ENCODE measurements around the gene SOX9. TPM values are rescaled to one million over a fixed set of nuclear protein-coding genes. Genes with fewer than 3 reads are reported as not detected.
"Not testable (repeated sequence)": the region's sequence is repeated elsewhere in the genome, so short reads cannot be mapped to it uniquely, and the experiment has no call there.

Gene SOX9
- total RNA-seq, 1 experiment from 2014 or later, result 31.1 TPM

DNA sequence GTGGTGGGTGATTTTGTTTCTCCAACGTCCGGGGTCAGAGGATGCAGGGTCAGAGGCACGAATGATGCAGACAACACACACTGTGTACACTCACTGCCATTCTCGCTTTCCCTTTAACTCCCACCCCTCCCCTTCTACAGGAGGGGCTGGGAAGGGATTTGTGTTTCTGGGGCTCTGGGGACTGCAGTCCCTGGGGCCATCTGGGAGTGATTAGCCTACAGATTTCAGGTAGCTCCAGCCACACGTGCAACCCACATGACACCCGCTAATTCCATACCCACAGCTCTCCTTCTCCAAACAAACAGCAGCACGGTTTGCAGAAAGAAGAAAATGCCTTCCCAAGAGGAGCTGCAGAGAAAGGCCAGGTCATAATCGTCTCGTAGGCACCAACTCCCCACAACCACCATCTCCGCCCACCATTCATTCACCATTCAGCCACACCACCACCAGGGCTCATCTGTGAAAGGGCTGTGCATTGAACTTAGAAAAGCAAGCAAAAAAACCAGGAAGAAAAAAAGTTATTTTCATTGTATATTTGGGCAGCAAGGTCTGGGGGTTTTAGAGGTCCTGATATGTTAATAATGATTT, 9.4 kb upstream of the SOX9 start:
- no peak overlapping the region for H3K4me3 ChIP-seq (ENCODE audit: low read depth, low read length, poor library complexity, severe bottlenecking)
- no peaks in the 10 kb centered on the region for H3K4me1 ChIP-seq (ENCODE audit: insufficient read depth, low read length, poor library complexity, severe bottlenecking)
- intact Hi-C loops (cut with micrococcal nuclease; ENCODE audit: unreplicated experiment), result no loop called here
- no TSS peak for BruUV-seq (replicated peaks)
- H3K27ac ChIP-seq (ENCODE audit: low read depth, low read length, poor library complexity, severe bottlenecking), result no peak overlapping the region
- no peaks in the 10 kb centered on the region for H3K9me3 ChIP-seq (ENCODE audit: low read depth, low read length, poor library complexity, severe bottlenecking)
- ChIA-PET POLR2A (ENCODE audit: low non-redundant PET) (no interaction called here), CTCF (no interaction called here)
- no peaks in the 10 kb centered on the region for H3K36me3 ChIP-seq (ENCODE audit: insufficient read depth, low read length, poor library complexity, severe bottlenecking)
- TF ChIP-seq, protein P1, sequence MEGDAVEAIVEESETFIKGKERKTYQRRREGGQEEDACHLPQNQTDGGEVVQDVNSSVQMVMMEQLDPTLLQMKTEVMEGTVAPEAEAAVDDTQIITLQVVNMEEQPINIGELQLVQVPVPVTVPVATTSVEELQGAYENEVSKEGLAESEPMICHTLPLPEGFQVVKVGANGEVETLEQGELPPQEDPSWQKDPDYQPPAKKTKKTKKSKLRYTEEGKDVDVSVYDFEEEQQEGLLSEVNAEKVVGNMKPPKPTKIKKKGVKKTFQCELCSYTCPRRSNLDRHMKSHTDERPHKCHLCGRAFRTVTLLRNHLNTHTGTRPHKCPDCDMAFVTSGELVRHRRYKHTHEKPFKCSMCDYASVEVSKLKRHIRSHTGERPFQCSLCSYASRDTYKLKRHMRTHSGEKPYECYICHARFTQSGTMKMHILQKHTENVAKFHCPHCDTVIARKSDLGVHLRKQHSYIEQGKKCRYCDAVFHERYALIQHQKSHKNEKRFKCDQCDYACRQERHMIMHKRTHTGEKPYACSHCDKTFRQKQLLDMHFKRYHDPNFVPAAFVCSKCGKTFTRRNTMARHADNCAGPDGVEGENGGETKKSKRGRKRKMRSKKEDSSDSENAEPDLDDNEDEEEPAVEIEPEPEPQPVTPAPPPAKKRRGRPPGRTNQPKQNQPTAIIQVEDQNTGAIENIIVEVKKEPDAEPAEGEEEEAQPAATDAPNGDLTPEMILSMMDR (conservative IDR thresholded peaks at IDR 0.05; ENCODE audit: low read depth, low read length), result no peak
- no peak for TF ChIP-seq EZH2 (IDR thresholded peaks at IDR 0.05; ENCODE audit: borderline replicate concordance, low read depth, low read length, poor library complexity, severe bottlenecking)
- no peak for DNase-seq (ENCODE audit: low spot score)
- H3K27me3 ChIP-seq (replicated peaks; ENCODE audit: insufficient read depth, low read depth, low read length, poor library complexity), result no peaks in the 10 kb centered on the region

DNA sequence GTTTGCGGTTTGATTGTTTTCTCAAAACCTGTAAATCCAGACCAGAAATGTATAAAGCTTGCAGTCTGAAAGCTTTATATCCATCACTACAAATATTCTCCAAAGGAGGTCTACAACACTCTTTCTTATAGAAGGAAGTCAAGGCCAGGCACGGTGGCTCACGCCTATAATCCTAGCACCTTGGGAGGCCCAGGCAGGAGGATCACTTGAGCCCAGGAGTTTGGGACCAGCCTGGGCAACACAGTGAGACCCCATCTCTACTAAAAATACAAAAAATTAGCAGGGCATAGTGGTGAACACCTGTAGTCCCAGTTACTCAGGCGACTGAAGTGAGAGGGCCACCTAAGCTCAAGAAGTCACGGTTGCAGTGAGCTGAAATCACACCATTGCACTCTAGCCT, 8.9 kb upstream of the SOX9 start:
- H3K27me3 ChIP-seq (replicated peaks; ENCODE audit: insufficient read depth, low read depth, low read length, poor library complexity); DNase-seq (ENCODE audit: low spot score); H3K9me3 ChIP-seq (ENCODE audit: low read depth, low read length, poor library complexity, severe bottlenecking); BruUV-seq (replicated peaks); H3K27ac ChIP-seq (ENCODE audit: low read depth, low read length, poor library complexity, severe bottlenecking); POLR2A ChIA-PET (ENCODE audit: low non-redundant PET); intact Hi-C loops (cut with micrococcal nuclease; ENCODE audit: unreplicated experiment); CTCF ChIA-PET; H3K4me3 ChIP-seq (ENCODE audit: low read depth, low read length, poor library complexity, severe bottlenecking); H3K4me1 ChIP-seq (ENCODE audit: insufficient read depth, low read length, poor library complexity, severe bottlenecking); H3K36me3 ChIP-seq (ENCODE audit: insufficient read depth, low read length, poor library complexity, severe bottlenecking): not testable (repeated sequence)

DNA sequence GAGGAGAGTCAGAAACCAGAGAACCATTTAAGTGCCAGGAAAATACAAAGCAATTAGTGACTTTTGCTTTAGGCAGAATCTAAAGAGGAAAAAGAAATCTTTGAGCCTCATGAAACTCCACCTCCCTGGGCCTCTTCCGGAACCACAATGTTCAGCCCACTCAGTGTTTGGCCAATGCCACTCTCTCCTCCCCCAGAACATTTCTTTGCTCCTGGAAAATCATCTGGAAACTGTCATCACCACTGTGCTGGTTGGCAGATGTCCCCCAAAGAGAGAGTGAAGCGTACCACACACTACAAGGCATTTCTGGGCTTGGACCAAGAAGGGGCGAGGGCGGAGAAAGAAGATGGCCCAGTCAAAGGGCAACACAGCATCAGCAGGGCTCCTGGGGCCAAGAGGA, 7.1 kb upstream of the SOX9 start:
- H3K9me3 ChIP-seq (ENCODE audit: low read depth, low read length, poor library complexity, severe bottlenecking), result no peaks in the 10 kb centered on the region
- ChIA-PET CTCF (no interaction called here), POLR2A (ENCODE audit: low non-redundant PET) (no interaction called here)
- H3K4me1 ChIP-seq (ENCODE audit: insufficient read depth, low read length, poor library complexity, severe bottlenecking), result peaks cover 8% of the 10 kb centered on the region
- TF ChIP-seq, protein P1 (conservative IDR thresholded peaks at IDR 0.05; ENCODE audit: low read depth, low read length), result no peak
- TF ChIP-seq EZH2 (IDR thresholded peaks at IDR 0.05; ENCODE audit: borderline replicate concordance, low read depth, low read length, poor library complexity, severe bottlenecking), result no peak
- no peaks in the 10 kb centered on the region for H3K27me3 ChIP-seq (replicated peaks; ENCODE audit: insufficient read depth, low read depth, low read length, poor library complexity)
- H3K27ac ChIP-seq (ENCODE audit: low read depth, low read length, poor library complexity, severe bottlenecking), result no peak overlapping the region
- H3K36me3 ChIP-seq (ENCODE audit: insufficient read depth, low read length, poor library complexity, severe bottlenecking), result no peaks in the 10 kb centered on the region
- DNase-seq (ENCODE audit: low spot score), result no peak
- BruUV-seq (replicated peaks), result no TSS peak
- intact Hi-C loops (cut with micrococcal nuclease; ENCODE audit: unreplicated experiment), result no loop called here
- H3K4me3 ChIP-seq (ENCODE audit: low read depth, low read length, poor library complexity, severe bottlenecking), result no peak overlapping the region

Measured in A673 (cell line).